NT2/D1 (cell line): ENCODE data around the gene STK11.

Source experiments
- SUZ12 ChIP-seq: IDR thresholded peaks from 2 replicates; pipeline ENCODE4 v1.6.1; 2011; ENCODE audit not compliant: insufficient read length, insufficient read depth; ENCODE audit errors: extremely low read depth
- YY1 ChIP-seq: IDR thresholded peaks from 2 replicates; pipeline ENCODE4 v1.6.1; 2011; ENCODE audit not compliant: insufficient read length, insufficient read depth
- ZNF274 ChIP-seq: IDR thresholded peaks from 2 replicates; pipeline ENCODE4 v1.6.1; 2011; ENCODE audit warnings: mild to moderate bottlenecking, low read depth, low read length

- TF ChIP-seq ZNF274 (no peak), SUZ12 (no peak), YY1 (no peak)
Observed at GRCh38 chr19:1258707-1259205, 53.2 kb downstream of the STK11 start.
